ENCODE results near the gene SLC38A10.

DNA sequence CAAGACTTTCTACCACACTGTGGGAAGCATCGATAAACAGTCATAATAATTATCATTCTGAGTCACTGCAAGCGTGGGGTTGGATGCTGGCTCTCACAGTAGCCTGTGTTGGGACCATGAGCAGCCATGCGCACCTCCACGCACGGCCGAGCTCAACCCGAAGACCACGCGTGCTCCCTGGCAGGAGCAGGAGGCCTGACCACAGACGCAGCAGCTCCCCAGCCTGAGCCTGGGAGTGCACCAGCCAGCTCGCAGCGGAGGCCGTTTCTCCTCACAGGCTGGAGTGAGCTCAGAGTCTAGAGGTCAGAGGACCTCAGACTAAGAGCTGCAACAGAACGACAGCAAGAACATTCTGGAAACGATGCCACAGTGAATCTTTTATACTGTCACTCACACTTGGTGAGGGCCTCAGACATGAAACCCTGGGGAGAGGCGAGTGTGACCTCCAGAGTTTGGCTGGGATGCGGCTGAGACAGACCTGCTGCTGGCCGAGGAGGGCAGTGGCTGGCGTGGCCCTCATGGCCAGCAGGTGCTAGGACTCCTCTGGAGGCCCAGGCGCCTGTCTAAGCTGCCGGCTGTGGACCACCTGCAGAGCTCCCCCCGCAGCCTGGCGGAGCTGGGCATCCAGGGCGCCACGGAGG lies 50.0 kb downstream of the SLC38A10 start:
- TF ChIP-seq POLR2A (IDR thresholded peaks at IDR 0.05), result no peak
- TF ChIP-seq, protein P1, sequence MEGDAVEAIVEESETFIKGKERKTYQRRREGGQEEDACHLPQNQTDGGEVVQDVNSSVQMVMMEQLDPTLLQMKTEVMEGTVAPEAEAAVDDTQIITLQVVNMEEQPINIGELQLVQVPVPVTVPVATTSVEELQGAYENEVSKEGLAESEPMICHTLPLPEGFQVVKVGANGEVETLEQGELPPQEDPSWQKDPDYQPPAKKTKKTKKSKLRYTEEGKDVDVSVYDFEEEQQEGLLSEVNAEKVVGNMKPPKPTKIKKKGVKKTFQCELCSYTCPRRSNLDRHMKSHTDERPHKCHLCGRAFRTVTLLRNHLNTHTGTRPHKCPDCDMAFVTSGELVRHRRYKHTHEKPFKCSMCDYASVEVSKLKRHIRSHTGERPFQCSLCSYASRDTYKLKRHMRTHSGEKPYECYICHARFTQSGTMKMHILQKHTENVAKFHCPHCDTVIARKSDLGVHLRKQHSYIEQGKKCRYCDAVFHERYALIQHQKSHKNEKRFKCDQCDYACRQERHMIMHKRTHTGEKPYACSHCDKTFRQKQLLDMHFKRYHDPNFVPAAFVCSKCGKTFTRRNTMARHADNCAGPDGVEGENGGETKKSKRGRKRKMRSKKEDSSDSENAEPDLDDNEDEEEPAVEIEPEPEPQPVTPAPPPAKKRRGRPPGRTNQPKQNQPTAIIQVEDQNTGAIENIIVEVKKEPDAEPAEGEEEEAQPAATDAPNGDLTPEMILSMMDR (IDR thresholded peaks at IDR 0.05), result no peak
